HepG2 (cell line): ENCODE data around the gene DENND5B. TPM values are rescaled to one million over a fixed set of nuclear protein-coding genes. Genes with fewer than 3 reads are reported as not detected.
A peak's percentile ranks its signal among the peaks of the same experiment; 100 is the strongest.

Source experiments
- ARHGAP35 ChIP-seq: sonication (generic); formaldehyde crosslinking; IDR thresholded peaks from 2 replicates; pipeline ENCODE4 v1.9.0; 2022; ENCODE audit warnings: mild to moderate bottlenecking, inconsistent platforms, moderate library complexity, missing genetic modification reagents, borderline replicate concordance
- ATF2 ChIP-seq: sonication (generic); formaldehyde crosslinking; IDR thresholded peaks from 2 replicates; pipeline ENCODE4 v1.4.0; 2020; ENCODE audit warnings: missing genetic modification reagents
- ELF3 ChIP-seq: IDR thresholded peaks from 2 replicates; pipeline ENCODE4 v1.6.1; 2016; ENCODE audit warnings: missing genetic modification reagents, missing compliant biosample characterization
- FOXP1 ChIP-seq, 2 experiments: fragments of 450-650 bp in 1 of 2; IDR thresholded peaks; 2 replicates each; pipeline ENCODE4 v1.6.1; 2017 to 2018; ENCODE audit warnings: antibody characterized with exemption in 1 of 2
- IRF1 ChIP-seq: sonication (generic); formaldehyde crosslinking; IDR thresholded peaks from 2 replicates; pipeline ENCODE4 v1.4.0; 2020; ENCODE audit warnings: low read depth, mild to moderate bottlenecking, missing genetic modification reagents
- PRDM10 ChIP-seq: sonication (generic); formaldehyde crosslinking; IDR thresholded peaks from 2 replicates; pipeline ENCODE4 v1.4.0; 2020; ENCODE audit warnings: low read depth, missing genetic modification reagents
- TBL1XR1 ChIP-seq: fragments of 150-350 bp; IDR thresholded peaks from 2 replicates; pipeline ENCODE4 v1.6.1; 2014; ENCODE audit warnings: borderline replicate concordance, low read length; ENCODE audit not compliant: partially characterized antibody
- TOE1 ChIP-seq: sonication (generic); formaldehyde crosslinking; IDR thresholded peaks from 2 replicates; pipeline ENCODE4 v1.4.0; 2020; ENCODE audit warnings: mild to moderate bottlenecking, missing genetic modification reagents
- YY1 ChIP-seq: IDR thresholded peaks from 2 replicates; pipeline ENCODE4 v1.6.1; 2011; ENCODE audit warnings: low read length, low read depth, moderate library complexity, mild to moderate bottlenecking; ENCODE audit not compliant: insufficient read depth, insufficient replicate concordance
- ZNF20 ChIP-seq: sonication (generic); formaldehyde crosslinking; IDR thresholded peaks from 2 replicates; pipeline ENCODE4 v1.4.0; 2020; ENCODE audit warnings: mild to moderate bottlenecking, moderate library complexity, missing genetic modification reagents
- ZNF260 ChIP-seq: sonication (generic); formaldehyde crosslinking; IDR thresholded peaks from 2 replicates; pipeline ENCODE4 v1.4.0; 2020; ENCODE audit warnings: missing genetic modification reagents, low read depth, mild to moderate bottlenecking, borderline replicate concordance
- ZNF263 ChIP-seq: sonication (generic); formaldehyde crosslinking; IDR thresholded peaks from 2 replicates; pipeline ENCODE4 v1.4.0; 2020; ENCODE audit warnings: missing genetic modification reagents
- ZNF337 ChIP-seq: sonication (generic); formaldehyde crosslinking; IDR thresholded peaks from 2 replicates; pipeline ENCODE4 v1.5.1; 2020; ENCODE audit warnings: missing genetic modification reagents, low read depth, mild to moderate bottlenecking, borderline replicate concordance
- ZNF33B ChIP-seq: sonication (generic); formaldehyde crosslinking; IDR thresholded peaks from 2 replicates; pipeline ENCODE4 v1.5.1; 2020; ENCODE audit warnings: mild to moderate bottlenecking, missing genetic modification reagents
- ZNF34 ChIP-seq: sonication (generic); formaldehyde crosslinking; IDR thresholded peaks from 2 replicates; pipeline ENCODE4 v1.4.0; 2020; ENCODE audit warnings: mild to moderate bottlenecking, missing genetic modification reagents, borderline replicate concordance
- ZNF546 ChIP-seq: sonication (generic); formaldehyde crosslinking; conservative IDR thresholded peaks from 2 replicates; pipeline ENCODE4 v1.8.1; 2023; ENCODE audit warnings: mild to moderate bottlenecking, missing genetic modification reagents
- polyA plus RNA-seq, 8 experiments: library from polyadenylated mRNA; depleted of rRNA in 3 of 8; stranded (reverse) in 7 of 8; unstranded in 1 of 8; fragments of >200 nt; fragmentation: Illumina TruSeq in 4 of 8; extraction: Trizol in 4 of 8; gene quantifications; 2 replicates each; pipeline versions ENCODE4 v1.2.1 to v1.2.3, GENCODE V29; 2011 to 2016; ENCODE audit warnings: low read depth in 4 of 8, missing spikeins in 1 of 8, mixed read lengths in 1 of 8; ENCODE audit not compliant: insufficient read depth in 1 of 8
- total RNA-seq, 5 experiments: library from RNA; depleted of rRNA; stranded (reverse); fragments of >200 nt; fragmentation: Illumina TruSeq; extraction: Trizol; gene quantifications; 2 replicates each; pipeline ENCODE4 v1.2.3, GENCODE V29; 2016; ENCODE audit warnings: low read depth in 1 of 5
- TF ChIP-seq, protein P1 (sequence below): IDR thresholded peaks from 2 replicates; pipeline ENCODE4 v1.6.1; 2012; ENCODE audit warnings: low read depth, low read length, improper control_type of control experiment
- TF ChIP-seq, protein P2 (sequence below): IDR thresholded peaks from 2 replicates; pipeline ENCODE4 v1.6.1; 2016; ENCODE audit warnings: mild to moderate bottlenecking, missing biosample characterization, missing genetic modification reagents
- TF ChIP-seq, protein P3 (sequence below): sonication (generic); formaldehyde crosslinking; IDR thresholded peaks from 2 replicates; pipeline ENCODE4 v1.4.0; 2020; ENCODE audit warnings: mild to moderate bottlenecking, low read depth, missing genetic modification reagents

DENND5B gene
- total and polyA plus RNA-seq, 2 of the 13 experiments (the other 11 are each of a cell fraction or from before 2014, with no cell fraction given), result 14.7 to 18.7 TPM

GRCh38 chr12:31362115-31362758 is 228.7 kb downstream of the DENND5B start (continued):
- no peak for TF ChIP-seq PRDM10 (CRISPR knock-in tag)
- TF ChIP-seq ZNF260, result no peak
- TF ChIP-seq YY1, result no peak
- TF ChIP-seq ELF3 (CRISPR knock-in tag), result peak; percentile 11; the same call in 1 of the 2 replicates
- no peak for TF ChIP-seq IRF1 (CRISPR knock-in tag)
- 0 out of 2 replicates have a peak, but pooled peaks have one; percentile 28 for TF ChIP-seq ZNF546 (CRISPR knock-in tag)
- TF ChIP-seq ZNF34 (CRISPR knock-in tag), result no peak
- no peak for TF ChIP-seq ZNF20 (CRISPR knock-in tag)
- TF ChIP-seq, protein P1, sequence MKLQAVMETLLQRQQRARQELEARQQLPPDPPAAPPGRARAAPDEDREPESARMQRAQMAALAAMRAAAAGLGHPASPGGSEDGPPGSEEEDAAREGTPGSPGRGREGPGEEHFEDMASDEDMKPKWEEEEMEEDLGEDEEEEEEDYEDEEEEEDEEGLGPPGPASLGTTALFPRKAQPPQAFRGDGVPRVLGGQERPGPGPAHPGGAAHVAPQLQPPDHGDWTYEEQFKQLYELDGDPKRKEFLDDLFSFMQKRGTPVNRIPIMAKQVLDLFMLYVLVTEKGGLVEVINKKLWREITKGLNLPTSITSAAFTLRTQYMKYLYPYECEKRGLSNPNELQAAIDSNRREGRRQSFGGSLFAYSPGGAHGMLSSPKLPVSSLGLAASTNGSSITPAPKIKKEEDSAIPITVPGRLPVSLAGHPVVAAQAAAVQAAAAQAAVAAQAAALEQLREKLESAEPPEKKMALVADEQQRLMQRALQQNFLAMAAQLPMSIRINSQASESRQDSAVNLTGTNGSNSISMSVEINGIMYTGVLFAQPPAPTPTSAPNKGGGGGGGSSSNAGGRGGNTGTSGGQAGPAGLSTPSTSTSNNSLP, result no peak
- TF ChIP-seq FOXP1 (IDR thresholded peaks at IDR 0.05), result no peak
- TF ChIP-seq FOXP1 (CRISPR knock-in tag; IDR thresholded peaks at IDR 0.05), result no peak
- no peak; the same call in 1 of the 2 replicates for TF ChIP-seq ZNF263 (CRISPR knock-in tag)
- TF ChIP-seq, protein P2, sequence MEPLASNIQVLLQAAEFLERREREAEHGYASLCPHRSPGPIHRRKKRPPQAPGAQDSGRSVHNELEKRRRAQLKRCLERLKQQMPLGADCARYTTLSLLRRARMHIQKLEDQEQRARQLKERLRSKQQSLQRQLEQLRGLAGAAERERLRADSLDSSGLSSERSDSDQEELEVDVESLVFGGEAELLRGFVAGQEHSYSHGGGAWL (CRISPR knock-in tag), result no peak
- no peak for TF ChIP-seq ATF2 (CRISPR knock-in tag)
- TF ChIP-seq, protein P3, sequence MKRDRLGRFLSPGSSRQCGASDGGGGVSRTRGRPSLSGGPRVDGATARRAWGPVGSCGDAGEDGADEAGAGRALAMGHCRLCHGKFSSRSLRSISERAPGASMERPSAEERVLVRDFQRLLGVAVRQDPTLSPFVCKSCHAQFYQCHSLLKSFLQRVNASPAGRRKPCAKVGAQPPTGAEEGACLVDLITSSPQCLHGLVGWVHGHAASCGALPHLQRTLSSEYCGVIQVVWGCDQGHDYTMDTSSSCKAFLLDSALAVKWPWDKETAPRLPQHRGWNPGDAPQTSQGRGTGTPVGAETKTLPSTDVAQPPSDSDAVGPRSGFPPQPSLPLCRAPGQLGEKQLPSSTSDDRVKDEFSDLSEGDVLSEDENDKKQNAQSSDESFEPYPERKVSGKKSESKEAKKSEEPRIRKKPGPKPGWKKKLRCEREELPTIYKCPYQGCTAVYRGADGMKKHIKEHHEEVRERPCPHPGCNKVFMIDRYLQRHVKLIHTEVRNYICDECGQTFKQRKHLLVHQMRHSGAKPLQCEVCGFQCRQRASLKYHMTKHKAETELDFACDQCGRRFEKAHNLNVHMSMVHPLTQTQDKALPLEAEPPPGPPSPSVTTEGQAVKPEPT (CRISPR knock-in tag), result no peak
- TF ChIP-seq TOE1 (CRISPR knock-in tag), result no peak
- TF ChIP-seq TBL1XR1, result no peak
- no peak for TF ChIP-seq ZNF33B
- no peak for TF ChIP-seq ZNF337 (CRISPR knock-in tag)
- no peak for TF ChIP-seq ARHGAP35 (CRISPR knock-in tag)
